Right cardiac atrium (tissue), 5 donors: ENCODE data around the gene CCDC28B. TPM values are rescaled to one million over a fixed set of nuclear protein-coding genes. Genes with fewer than 3 reads are reported as not detected.

Source experiments
- ATAC-seq, 2 donors: fragments of 200-7000 bp; cut with Tn5 transposase; one replicate each; pipeline versions ENCODE4 v1.8.0 to v1.9.1; 2020; ENCODE audit warnings: moderate library complexity in 2 of 2, mild to moderate bottlenecking in 1 of 2
- DNase-seq, 3 donors: peaks; one replicate each; pipeline ENCODE4 v3.0.0-alpha.2; 2020
- H3K27ac ChIP-seq: one replicate; pipeline ENCODE4 v1.5.1; 2013; ENCODE audit warnings: mild to moderate bottlenecking, low read length, control low read depth, moderate library complexity
- H3K27me3 ChIP-seq: one replicate; pipeline ENCODE4 v1.6.1; 2013; ENCODE audit not compliant: control insufficient read depth, insufficient read depth
- H3K4me1 ChIP-seq: one replicate; pipeline ENCODE4 v1.6.1; 2013; ENCODE audit warnings: low read length; ENCODE audit not compliant: control insufficient read depth, insufficient read depth
- H3K4me3 ChIP-seq: one replicate; pipeline ENCODE4 v1.5.1; 2013; ENCODE audit warnings: low read length, control low read depth
- H3K9me3 ChIP-seq: one replicate; pipeline ENCODE4 v1.6.1; 2013; ENCODE audit warnings: low read length; ENCODE audit not compliant: control insufficient read depth
- WGBS: extraction: QIAGEN DNeasy Blood & Tissue Kit; methylation state at CpG from one replicate; pipeline ENCODE4 v1.1.7; 2013; 5-methylcytosine and 5-hydroxymethylcytosine counted together
- intact Hi-C, 4 donors: fragments of 100-400 bp; cut with DNase I; formaldehyde crosslinking; loops; one replicate each; pipeline versions ENCODE4 v1.11.0 to v1.14.0; 2022 to 2023
- polyA plus RNA-seq: library from polyadenylated mRNA; stranded (reverse); fragments of 200-250 nt; gene quantifications from one replicate; pipeline ENCODE4 v1.2.3, GENCODE V29; 2013
- total RNA-seq, 4 donors: library from RNA; stranded (reverse); fragmentation: NEBNext Ultra II Directional; extraction: Animal tissue kit (Norgen Biotek cat#: 25700); gene quantifications; one replicate each; pipeline ENCODE4 v1.2.1, GENCODE V29; 2021
- donor health status: healthy with polysubstance abuse.
- donor health status: DM: no; HTN: yes; CAD: no.
- donor health status: DM: no; HTN: no; CAD: no.
- donor health status: DM: no; HTN: yes; CAD: no; lungs with severe emphysema.
- donor health status: DM: yes; HTN: yes; CAD: no.

The CCDC28B gene
- total and polyA plus RNA-seq, 5 donors = 8.0 to 26.9 (median 16.3) TPM

DNA sequence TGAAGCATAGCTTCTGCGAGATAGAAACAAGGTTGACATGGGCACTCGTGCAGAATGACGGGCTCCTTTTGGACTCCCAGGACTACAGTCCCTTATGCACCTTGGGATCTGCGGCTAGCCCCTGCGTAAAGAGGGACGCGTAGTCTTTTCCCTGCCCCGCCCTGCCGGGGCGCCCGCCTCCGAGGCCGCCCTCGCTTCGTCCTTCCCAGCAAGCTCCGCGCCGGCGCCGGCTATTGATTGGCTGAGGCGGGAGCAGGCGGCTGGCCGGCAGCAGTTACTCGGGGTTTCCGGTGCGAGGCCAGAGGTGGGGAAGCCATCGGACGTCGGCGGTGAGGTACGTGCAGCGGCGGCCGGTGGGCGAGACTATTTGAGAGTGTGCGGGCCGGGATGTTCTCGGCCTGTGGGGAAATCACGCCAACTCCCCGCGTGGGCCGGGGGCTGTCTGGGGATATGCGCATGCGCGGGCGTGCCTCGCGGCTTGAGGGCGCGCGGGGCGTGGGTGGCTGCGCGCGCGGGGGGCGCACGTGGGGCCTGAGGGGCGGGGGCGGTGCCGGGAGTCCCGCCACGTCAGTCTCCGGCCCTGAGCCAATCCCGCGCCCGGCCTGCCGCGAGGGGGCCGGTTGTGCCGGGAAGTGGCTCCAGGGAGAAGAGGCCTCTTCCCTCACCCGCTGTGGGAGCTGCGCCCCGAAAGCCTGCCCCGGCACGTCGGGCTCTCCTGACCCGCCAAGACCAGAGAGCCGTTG, 20.8 kb upstream of the CCDC28B start, which contains the start of gene TXLNA:
Gene TXLNA, plus strand, starts transcription at position 233 of the 743 bp plus-strand sequence. CDS start 671 bp downstream, outside the sequence.
- ATAC-seq = peak; percentile 94 to 96
- intact Hi-C loops = no loop called here
- H3K4me1 ChIP-seq = peaks cover 8% of the 10 kb centered on the region

DNA sequence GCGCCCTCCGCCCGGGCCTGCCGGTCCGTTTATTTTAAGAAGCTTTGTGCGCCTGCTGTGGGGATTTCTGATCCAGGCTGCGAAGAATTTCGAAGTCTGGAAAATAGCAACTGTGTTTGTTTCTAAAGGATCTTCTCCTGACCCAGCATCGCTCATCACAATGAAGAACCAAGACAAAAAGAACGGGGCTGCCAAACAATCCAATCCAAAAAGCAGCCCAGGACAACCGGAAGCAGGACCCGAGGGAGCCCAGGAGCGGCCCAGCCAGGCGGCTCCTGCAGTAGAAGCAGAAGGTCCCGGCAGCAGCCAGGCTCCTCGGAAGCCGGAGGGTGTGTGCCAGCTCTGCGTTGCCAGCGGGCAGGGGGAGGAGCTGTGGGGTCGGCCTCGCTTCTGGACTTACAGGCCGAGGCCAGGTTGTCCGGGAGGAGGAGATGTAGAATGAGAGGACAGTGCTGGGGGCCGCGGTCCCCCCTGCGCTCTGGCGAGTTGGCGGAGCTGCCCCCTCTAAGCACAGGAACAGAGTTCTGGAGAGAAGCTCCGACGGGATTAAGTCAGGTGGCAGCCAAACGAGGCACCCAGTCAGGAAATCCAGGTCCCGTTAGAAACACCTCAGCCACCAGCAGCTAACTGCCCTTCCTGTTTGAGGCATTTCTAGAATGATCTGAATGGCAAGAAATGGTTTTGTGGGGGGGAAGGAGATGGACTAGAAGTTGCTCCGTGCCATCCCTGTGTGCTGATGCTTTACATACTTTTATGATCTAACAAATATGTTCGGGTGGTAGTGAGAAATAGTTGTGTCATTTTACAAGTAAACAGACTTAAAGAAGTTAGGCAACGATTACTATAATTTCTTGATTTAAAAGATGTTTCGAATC, 20.0 kb upstream of the CCDC28B start:
- Histone ChIP-seq H3K4me3 (peak overlapping the region; percentile 79), H3K27me3 (no peaks in the 10 kb centered on the region), H3K27ac (peak overlapping the region; percentile 98), H3K4me1 (peaks cover 8% of the 10 kb centered on the region), H3K9me3 (no peaks in the 10 kb centered on the region)
- ATAC-seq (peak; percentile 46 to 65), DNase-seq (peak; percentile 75 to 88 (median 82))
- intact Hi-C loops = no loop called here
- 5% methylated on average over 36 of the region's 36 CpGs for WGBS

More for the DNA sequence above, 20.8 kb upstream of the CCDC28B start, which contains the start of gene TXLNA:
- H3K27ac ChIP-seq = peak within 1 kb of the TSS; percentile 98
- under 1% methylated on average over 79 of the region's 79 CpGs for WGBS
- peak within 1 kb of the TSS; percentile 79 for H3K4me3 ChIP-seq
- no peaks in the 10 kb centered on the region for H3K27me3 ChIP-seq
- H3K9me3 ChIP-seq = no peaks in the 10 kb centered on the region
- peak; percentile 96 to 99 (median 98) for DNase-seq

DNA sequence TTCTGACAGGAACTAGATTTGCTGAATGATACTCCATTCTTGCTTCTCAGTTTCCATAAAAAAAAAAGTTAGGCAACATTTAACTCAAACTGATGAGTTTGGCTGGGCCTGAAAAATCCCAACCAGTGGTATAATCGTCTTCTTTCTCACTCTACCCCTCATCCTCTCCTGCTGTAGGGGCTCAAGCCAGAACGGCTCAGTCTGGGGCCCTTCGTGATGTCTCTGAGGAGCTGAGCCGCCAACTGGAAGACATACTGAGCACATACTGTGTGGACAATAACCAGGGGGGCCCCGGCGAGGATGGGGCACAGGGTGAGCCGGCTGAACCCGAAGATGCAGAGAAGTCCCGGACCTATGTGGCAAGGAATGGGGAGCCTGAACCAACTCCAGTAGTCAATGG, 19.3 kb upstream of the CCDC28B start:
- Histone ChIP-seq H3K27me3 (no peaks in the 10 kb centered on the region), H3K4me3 (peak overlapping the region; percentile 79), H3K9me3 (no peaks in the 10 kb centered on the region), H3K27ac (no peak overlapping the region), H3K4me1 (peaks cover 8% of the 10 kb centered on the region)
- WGBS = 70% methylated on average over 9 of the region's 9 CpGs
- intact Hi-C loops = no loop called here
- DNase-seq = no peak
- no peak for ATAC-seq

DNA sequence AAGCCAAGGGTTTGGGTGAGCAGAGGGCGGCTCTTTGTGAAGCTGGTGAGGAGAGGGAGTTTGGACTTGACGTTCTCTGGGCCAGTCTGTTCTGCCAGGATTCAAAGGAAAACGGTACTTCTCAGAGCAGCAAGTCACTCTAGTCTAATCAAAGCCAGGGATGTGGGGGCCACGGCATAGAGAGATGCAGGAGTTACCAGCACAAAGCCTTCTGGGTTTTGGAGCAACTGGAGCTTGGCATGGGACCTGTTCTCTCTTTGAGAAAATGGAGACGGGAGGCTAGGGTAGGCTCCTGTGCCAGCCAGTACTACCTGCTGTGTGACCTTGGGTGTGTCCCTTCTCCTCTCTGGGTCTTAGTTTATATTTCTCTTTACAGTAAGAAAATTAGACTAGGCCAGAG, 18.8 kb upstream of the CCDC28B start:
- no peak for ATAC-seq
- no peak overlapping the region for H3K27ac ChIP-seq
- no peaks in the 10 kb centered on the region for H3K27me3 ChIP-seq
- 74% methylated on average over 5 of the region's 5 CpGs for WGBS
- no peaks in the 10 kb centered on the region for H3K9me3 ChIP-seq
- intact Hi-C loops = no loop called here
- no peak for DNase-seq
- no peak overlapping the region for H3K4me3 ChIP-seq
- H3K4me1 ChIP-seq = peaks cover 8% of the 10 kb centered on the region

DNA sequence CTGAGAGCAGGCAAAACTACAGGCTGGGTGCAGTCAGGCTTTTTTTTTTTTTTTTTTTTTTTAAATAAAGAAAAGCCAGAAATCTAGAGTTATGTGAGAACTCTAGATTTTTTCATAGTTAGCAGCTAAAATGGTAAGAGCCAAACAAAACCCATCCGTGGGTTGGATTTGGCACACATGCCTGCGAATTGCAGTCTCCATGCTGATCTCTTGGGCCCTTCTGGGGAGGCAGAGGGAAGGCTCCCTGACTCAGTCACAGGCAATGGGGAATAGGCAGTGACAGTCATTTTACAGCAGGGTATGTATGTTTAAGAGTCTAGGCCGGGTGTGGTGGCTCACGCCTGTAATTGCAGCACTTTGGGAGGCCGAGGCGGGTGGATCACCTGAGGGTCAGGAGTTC, 18.3 kb upstream of the CCDC28B start:
- DNase-seq (no peak), ATAC-seq (no peak)
- H3K27ac ChIP-seq = no peak overlapping the region
- intact Hi-C loops = no loop called here
- 83% methylated on average over 6 of the region's 6 CpGs for WGBS
- H3K4me1 ChIP-seq = peaks cover 8% of the 10 kb centered on the region
- no peaks in the 10 kb centered on the region for H3K9me3 ChIP-seq
- no peak overlapping the region for H3K4me3 ChIP-seq
- H3K27me3 ChIP-seq = no peaks in the 10 kb centered on the region

DNA sequence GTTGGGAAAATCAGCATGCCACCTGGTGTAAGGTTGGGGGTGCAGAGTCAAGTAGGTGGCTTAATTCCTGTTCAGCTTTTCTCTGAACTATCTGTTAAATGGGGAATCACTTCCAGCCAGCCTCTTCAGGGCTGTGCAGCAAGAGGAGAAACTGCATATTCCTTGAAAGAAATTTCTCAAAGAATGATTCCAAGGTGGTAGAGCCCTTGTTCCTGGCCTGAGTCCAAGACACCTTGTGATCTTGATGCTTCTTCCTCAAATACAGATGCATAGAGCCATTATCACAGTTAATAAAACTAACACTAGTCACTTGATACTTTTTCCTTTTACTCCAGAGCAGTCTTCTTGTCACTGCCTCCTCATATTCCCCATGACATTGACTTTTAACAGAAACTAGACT, 15.7 kb upstream of the CCDC28B start:
- intact Hi-C loops = no loop called here
- Histone ChIP-seq H3K27me3 (no peaks in the 10 kb centered on the region), H3K4me1 (peaks cover 8% of the 10 kb centered on the region), H3K27ac (no peak overlapping the region), H3K4me3 (no peak overlapping the region), H3K9me3 (no peaks in the 10 kb centered on the region)
- ATAC-seq = no peak
- DNase-seq = no peak

DNA sequence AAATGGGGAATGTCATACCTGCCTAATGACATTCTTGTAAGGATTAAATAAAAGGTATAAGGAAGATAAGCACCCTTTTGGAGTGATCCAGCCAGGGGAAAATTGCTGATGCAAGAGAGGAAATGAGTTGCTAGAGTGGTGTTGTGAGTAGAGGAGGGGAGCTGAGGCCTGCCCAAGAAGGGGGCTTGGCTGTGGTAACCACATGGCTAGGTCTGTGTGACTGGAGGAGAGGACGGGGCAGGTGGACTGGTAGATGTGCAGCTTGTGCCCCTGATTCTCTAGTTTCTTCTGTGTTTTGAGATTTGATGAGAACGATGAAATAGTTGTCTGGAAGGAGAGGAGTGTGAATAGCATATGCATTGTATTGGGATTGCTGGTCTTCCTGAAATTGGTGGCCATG, 14.3 kb upstream of the CCDC28B start:
- 90% methylated on average over 2 of the region's 2 CpGs for WGBS
- Histone ChIP-seq H3K27me3 (no peaks in the 10 kb centered on the region), H3K4me3 (no peak overlapping the region), H3K4me1 (peaks cover 7% of the 10 kb centered on the region), H3K27ac (no peak overlapping the region), H3K9me3 (no peaks in the 10 kb centered on the region)
- DNase-seq (no peak), ATAC-seq (no peak)
- intact Hi-C loops = no loop called here

DNA sequence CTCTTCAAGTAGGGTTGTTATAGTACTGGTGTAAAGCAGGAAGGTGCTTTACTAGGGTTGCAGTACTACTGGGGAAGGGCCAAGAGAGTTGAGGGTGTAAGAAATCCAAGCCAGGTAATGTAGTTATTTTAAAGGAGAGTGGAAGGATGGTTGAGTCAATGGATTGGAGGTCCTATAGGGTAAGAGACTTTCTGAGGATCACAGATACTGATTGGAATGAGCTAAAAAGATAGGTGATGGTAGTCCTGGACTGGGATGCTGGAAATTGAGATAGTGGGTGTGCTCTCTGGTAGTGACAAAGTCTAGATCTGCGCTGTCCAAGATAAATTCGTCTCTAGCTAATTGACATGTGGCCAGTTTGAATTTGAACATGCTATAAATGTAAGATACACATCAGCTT, 13.9 kb upstream of the CCDC28B start:
- Histone ChIP-seq H3K4me1 (peaks cover 4% of the 10 kb centered on the region), H3K27me3 (no peaks in the 10 kb centered on the region), H3K27ac (no peak overlapping the region), H3K9me3 (no peaks in the 10 kb centered on the region), H3K4me3 (no peak overlapping the region)
- WGBS = 82% methylated on average over 2 of the region's 2 CpGs
- ATAC-seq (no peak), DNase-seq (no peak)
- intact Hi-C loops = no loop called here

DNA sequence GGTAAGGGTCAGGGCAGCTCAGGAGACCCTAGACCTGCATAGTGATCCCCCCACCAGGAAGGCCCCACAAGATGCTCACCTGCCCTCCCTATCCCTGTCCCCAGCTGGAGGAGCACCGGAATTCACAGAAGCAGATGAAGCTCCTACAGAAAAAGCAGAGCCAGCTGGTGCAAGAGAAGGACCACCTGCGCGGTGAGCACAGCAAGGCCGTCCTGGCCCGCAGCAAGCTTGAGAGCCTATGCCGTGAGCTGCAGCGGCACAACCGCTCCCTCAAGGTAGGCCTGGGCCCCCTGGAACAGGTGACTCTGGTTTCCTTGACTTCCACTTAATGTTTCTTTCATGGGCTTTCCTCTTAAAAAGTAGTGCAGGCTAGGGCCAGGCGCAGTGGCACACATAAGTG, 12.5 kb upstream of the CCDC28B start:
- intact Hi-C loops = no loop called here
- ATAC-seq = no peak
- Histone ChIP-seq H3K27me3 (no peaks in the 10 kb centered on the region), H3K4me3 (no peak overlapping the region), H3K4me1 (no peaks in the 10 kb centered on the region), H3K27ac (no peak overlapping the region), H3K9me3 (no peaks in the 10 kb centered on the region)
- 98% methylated on average over 9 of the region's 9 CpGs for WGBS
- no peak for DNase-seq

DNA sequence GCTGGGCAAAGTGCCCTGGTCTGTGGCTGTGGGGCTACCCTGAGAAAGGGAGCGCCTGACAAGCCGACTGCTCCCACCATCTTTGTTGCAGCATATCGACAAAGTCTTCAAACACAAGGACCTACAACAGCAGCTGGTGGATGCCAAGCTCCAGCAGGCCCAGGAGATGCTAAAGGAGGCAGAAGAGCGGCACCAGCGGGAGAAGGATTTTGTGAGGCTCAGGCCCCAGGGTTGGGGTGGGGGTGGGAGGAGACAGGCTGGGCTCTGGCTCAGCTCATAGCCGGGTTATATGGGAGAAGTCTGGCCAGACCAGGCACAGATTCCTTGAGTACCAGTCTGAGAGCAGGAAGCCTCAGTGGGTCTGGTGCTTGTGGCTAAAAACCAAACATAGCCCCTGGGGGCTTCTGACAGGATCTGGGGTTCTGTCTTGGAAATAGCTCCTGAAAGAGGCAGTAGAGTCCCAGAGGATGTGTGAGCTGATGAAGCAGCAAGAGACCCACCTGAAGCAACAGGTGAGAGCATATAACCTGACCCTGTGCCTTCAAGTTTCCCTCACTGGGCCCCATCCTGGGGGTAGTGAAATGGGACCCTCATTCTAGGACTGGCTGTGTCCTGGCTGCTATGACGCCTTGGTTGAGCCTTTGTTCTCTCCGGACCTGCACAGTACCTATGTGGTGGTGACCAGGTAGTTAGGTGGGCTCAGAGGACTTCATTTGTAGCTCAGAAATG, 8.0 kb upstream of the CCDC28B start:
- ATAC-seq = no peak
- Histone ChIP-seq H3K4me1 (peaks cover 3% of the 10 kb centered on the region), H3K4me3 (no peak overlapping the region), H3K27ac (no peak overlapping the region), H3K9me3 (no peaks in the 10 kb centered on the region), H3K27me3 (no peaks in the 10 kb centered on the region)
- intact Hi-C loops = no loop called here
- DNase-seq = no peak
- whole genome bisulfite sequencing = 94% methylated on average over 8 of the region's 8 CpGs

DNA sequence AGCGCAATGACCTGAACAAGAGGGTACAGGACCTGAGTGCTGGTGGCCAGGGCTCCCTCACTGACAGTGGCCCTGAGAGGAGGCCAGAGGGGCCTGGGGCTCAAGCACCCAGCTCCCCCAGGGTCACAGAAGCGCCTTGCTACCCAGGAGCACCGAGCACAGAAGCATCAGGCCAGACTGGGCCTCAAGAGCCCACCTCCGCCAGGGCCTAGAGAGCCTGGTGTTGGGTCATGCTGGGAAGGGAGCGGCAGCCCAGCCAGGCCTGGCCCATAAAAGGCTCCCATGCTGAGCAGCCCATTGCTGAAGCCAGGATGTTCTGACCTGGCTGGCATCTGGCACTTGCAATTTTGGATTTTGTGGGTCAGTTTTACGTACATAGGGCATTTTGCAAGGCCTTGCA, 5.4 kb upstream of the CCDC28B start:
- no peaks in the 10 kb centered on the region for H3K9me3 ChIP-seq
- no peak overlapping the region for H3K4me3 ChIP-seq
- no peaks in the 10 kb centered on the region for H3K27me3 ChIP-seq
- no peak for ATAC-seq
- 93% methylated on average over 6 of the region's 6 CpGs for WGBS
- no peak for DNase-seq
- intact Hi-C loops = no loop called here
- H3K27ac ChIP-seq = no peak overlapping the region
- peaks cover 9% of the 10 kb centered on the region for H3K4me1 ChIP-seq
